ENCODE data around the gene SART3.

SART3 gene

GRCh38 chr12:108531929-108532848 lies 28.8 kb downstream of the SART3 start:
- DNase-seq (ENCODE audit: low spot score) = no peak
- no peak for TF ChIP-seq CTCF (IDR thresholded peaks at IDR 0.05; ENCODE audit: extremely low read depth, missing control alignments)

- TF ChIP-seq CTCF (IDR thresholded peaks at IDR 0.05; ENCODE audit: extremely low read depth, missing control alignments) = no peak
- no peak for DNase-seq (ENCODE audit: low spot score)
Observed at GRCh38 chr12:108530161-108530560, 30.8 kb downstream of the SART3 start.

- DNase-seq (ENCODE audit: low spot score) = no peak
- no peak for TF ChIP-seq CTCF (IDR thresholded peaks at IDR 0.05; ENCODE audit: extremely low read depth, missing control alignments)
Observed at GRCh38 chr12:108527166-108527496, 33.8 kb downstream of the SART3 start.

DNA sequence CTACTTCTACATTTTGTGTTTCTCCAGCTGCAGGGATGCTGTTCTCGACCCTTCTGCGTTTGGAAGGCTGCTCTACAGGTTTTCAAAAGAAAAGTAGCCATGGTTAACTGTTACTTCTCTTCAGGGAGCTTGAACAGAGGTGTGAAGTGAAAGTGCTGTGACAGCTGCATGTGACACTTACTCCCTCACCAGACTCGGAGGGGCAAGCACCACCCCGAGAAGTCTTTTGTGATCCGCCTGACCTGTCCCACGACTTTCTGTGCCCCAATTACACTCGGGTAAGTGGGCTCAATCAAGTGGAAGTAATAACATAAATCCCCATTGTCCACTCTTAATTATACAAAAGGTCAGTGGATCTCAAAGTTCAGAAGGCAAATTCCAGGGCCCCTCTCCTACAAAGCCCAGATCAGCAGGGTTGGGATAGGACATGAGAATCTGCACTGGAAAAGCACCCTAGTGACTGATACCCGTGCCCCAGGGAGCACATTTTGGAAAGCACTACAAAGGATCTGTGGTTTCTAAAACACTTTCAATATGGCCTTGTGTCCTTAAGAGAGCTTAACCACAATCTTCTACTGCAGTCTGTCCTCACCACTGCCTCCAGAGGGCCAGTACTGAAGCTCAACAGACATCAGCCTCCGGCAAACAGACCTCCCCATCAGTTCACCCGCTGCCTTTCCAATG lies 34.3 kb downstream of the SART3 start:
- DNase-seq (ENCODE audit: low spot score) = peak; percentile 8
- TF ChIP-seq CTCF (IDR thresholded peaks at IDR 0.05; ENCODE audit: extremely low read depth, missing control alignments) = no peak

DNA sequence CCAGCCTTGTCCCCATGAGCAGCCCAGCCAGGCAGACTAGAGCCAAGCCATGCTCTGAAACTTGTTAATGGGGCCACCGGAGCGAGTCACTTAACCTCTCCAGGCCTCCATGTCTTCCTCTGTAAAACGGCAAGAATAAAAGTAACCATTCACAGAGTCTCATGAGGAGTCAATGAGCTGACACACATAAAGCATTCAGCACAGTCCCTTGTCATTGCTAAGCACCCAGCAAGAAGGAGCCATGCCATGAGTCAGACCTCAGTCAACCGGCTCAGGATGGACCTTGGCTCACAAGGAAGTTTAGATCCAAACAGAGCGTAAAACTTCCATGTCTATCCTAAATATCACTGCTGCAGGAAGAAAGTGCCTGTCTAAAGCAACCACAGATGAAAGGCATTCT lies 35.3 kb downstream of the SART3 start:
- TF ChIP-seq CTCF (IDR thresholded peaks at IDR 0.05; ENCODE audit: extremely low read depth, missing control alignments) = no peak
- DNase-seq (ENCODE audit: low spot score) = no peak

DNA sequence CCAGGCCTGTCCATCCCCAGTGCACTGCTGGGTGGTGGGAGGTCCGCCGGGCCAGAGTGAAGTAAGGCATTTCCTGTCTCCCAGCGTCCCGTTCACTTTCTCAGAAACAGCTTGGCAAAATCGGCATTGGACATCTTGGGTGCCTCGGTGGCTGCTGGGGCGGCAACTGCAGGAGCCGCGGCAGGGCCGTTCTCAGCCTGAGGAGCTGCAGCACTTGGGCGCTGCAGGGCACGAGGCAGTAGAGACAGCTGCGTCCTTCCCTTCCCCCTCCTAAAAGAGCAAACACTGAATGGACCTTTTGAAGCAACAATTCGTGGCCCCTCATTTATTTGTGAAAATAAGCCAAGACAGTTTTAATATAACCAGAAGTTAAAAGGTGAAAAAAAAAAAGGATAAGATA lies 37.6 kb downstream of the SART3 start:
- no peak for DNase-seq (ENCODE audit: low spot score)
- no peak for TF ChIP-seq CTCF (IDR thresholded peaks at IDR 0.05; ENCODE audit: extremely low read depth, missing control alignments)

- TF ChIP-seq CTCF (IDR thresholded peaks at IDR 0.05; ENCODE audit: extremely low read depth, missing control alignments) = no peak
- DNase-seq (ENCODE audit: low spot score) = no peak
Observed at GRCh38 chr12:108519558-108519957, 41.4 kb downstream of the SART3 start.

All from GM20000 (cell line).